ENCODE data around the gene OR51B6. TPM values are rescaled to one million over a fixed set of nuclear protein-coding genes. Genes with fewer than 3 reads are reported as not detected.

Gene OR51B6
- polyA plus RNA-seq, 3 donors, result not detected

- no peak overlapping the region for H3K27ac Mint-ChIP-seq
- peaks cover 3% of the 10 kb centered on the region for H3K4me1 Mint-ChIP-seq
- Histone ChIP-seq H3K27me3 (ENCODE audit: control insufficient read depth in 2 of 2, insufficient read depth in 2 of 2, low read length in 2 of 2) (no peaks in the 10 kb centered on the region), H3K9ac (ENCODE audit: insufficient read depth, low read length, poor library complexity, severe bottlenecking) (no peak overlapping the region), H3K9me3 (replicated peaks in 1 of 2; ENCODE audit: control insufficient read depth in 1 of 2, insufficient read depth in 1 of 2, low read length in 2 of 2) (peaks cover 0 to 4% of the 10 kb centered on the region in 2 donors), H3K4me2 (replicated peaks; ENCODE audit: extremely low read depth, low read length, poor library complexity, severe bottlenecking) (no peak overlapping the region), H3K36me3 (replicated peaks in 1 of 2; ENCODE audit: control insufficient read depth in 1 of 2, insufficient read depth in 2 of 2, low read length in 2 of 2) (no peaks in the 10 kb centered on the region), H3K27ac (ENCODE audit: low read depth in 1 of 2, low read length in 2 of 2) (no peak overlapping the region), H3K4me3 (replicated peaks in 1 of 3; ENCODE audit: low read depth in 2 of 3, low read length in 3 of 3) (no peak overlapping the region), H4K20me1 (ENCODE audit: insufficient read depth, low read length) (no peaks in the 10 kb centered on the region), H3K79me2 (ENCODE audit: insufficient read depth, low read length) (no peaks in the 10 kb centered on the region), H2AFZ (ENCODE audit: insufficient read depth, low read depth, low read length, poor library complexity, severe bottlenecking) (no peak overlapping the region), H3K4me1 (ENCODE audit: control insufficient read depth in 1 of 2, insufficient read depth in 2 of 2, low read length in 2 of 2) (no peaks in the 10 kb centered on the region)
- intact Hi-C loops (cut with micrococcal nuclease), result no loop called here
- TF ChIP-seq CTCF (IDR thresholded peaks at IDR 0.05), result no peak
- peaks cover 1 to 5% (median 3%) of the 10 kb centered on the region in 7 donors for H3K9me3 Mint-ChIP-seq
- H3K36me3 Mint-ChIP-seq, result no peaks in the 10 kb centered on the region
- no peak for DNase-seq
- H3K4me3 Mint-ChIP-seq, result no peak overlapping the region
- H3K27me3 Mint-ChIP-seq (ENCODE audit: low read depth in 3 of 3), result peaks cover 0 to 1% (median 0%) of the 10 kb centered on the region in 3 donors
- WGBS (ENCODE audit: insufficient coverage), result 100% methylated on average over 1 of the region's 3 CpGs
Observed at GRCh38 chr11:5368502-5369043, 17.3 kb downstream of the OR51B6 start.

DNA sequence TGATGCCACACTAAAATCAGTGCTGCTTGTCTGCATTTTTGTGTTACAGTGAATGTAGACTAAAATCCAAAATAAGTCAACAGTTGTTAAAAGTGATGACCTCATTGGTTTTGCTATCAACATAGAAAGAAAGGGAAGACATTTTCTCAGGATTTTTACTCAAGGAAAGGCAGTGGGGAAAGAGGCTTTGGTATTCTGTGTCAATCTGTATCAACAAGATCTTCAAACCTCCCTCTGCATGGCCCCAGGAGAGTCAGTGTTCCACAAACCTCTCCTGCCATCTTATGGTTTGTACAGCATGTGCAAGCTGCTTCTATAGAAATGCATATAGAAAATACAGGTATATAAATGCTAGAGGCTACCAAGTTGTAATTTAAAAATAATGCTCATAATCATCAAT is 18.5 kb downstream of the OR51B6 start:
- H3K36me3 ChIP-seq (replicated peaks in 1 of 2; ENCODE audit: control insufficient read depth in 1 of 2, insufficient read depth in 2 of 2, low read length in 2 of 2), result no peaks in the 10 kb centered on the region
- H3K4me2 ChIP-seq (replicated peaks; ENCODE audit: extremely low read depth, low read length, poor library complexity, severe bottlenecking), result no peak overlapping the region
- no peak overlapping the region for H3K27ac ChIP-seq (ENCODE audit: low read depth in 1 of 2, low read length in 2 of 2)
- no peak overlapping the region for H3K4me3 ChIP-seq (replicated peaks in 1 of 3; ENCODE audit: low read depth in 2 of 3, low read length in 3 of 3)
- no peak overlapping the region for H3K9ac ChIP-seq (ENCODE audit: insufficient read depth, low read length, poor library complexity, severe bottlenecking)
- H3K36me3 Mint-ChIP-seq, result no peaks in the 10 kb centered on the region
- H2AFZ ChIP-seq (ENCODE audit: insufficient read depth, low read depth, low read length, poor library complexity, severe bottlenecking), result no peak overlapping the region
- no peak overlapping the region for H3K27ac Mint-ChIP-seq
- no peaks in the 10 kb centered on the region for H3K27me3 ChIP-seq (ENCODE audit: control insufficient read depth in 2 of 2, insufficient read depth in 2 of 2, low read length in 2 of 2)
- H3K9me3 Mint-ChIP-seq, result peaks cover 2 to 11% (median 3%) of the 10 kb centered on the region in 7 donors
- H3K4me1 Mint-ChIP-seq, result peaks cover 3% of the 10 kb centered on the region
- DNase-seq, result no peak
- no peaks in the 10 kb centered on the region for H3K79me2 ChIP-seq (ENCODE audit: insufficient read depth, low read length)
- H3K27me3 Mint-ChIP-seq (ENCODE audit: low read depth in 3 of 3), result peaks cover 0 to 1% (median 0%) of the 10 kb centered on the region in 3 donors
- no peaks in the 10 kb centered on the region for H4K20me1 ChIP-seq (ENCODE audit: insufficient read depth, low read length)
- no peak for TF ChIP-seq CTCF (IDR thresholded peaks at IDR 0.05)
- H3K4me1 ChIP-seq (ENCODE audit: control insufficient read depth in 1 of 2, insufficient read depth in 2 of 2, low read length in 2 of 2), result no peaks in the 10 kb centered on the region
- intact Hi-C loops (cut with micrococcal nuclease), result no loop called here
- H3K9me3 ChIP-seq (replicated peaks in 1 of 2; ENCODE audit: control insufficient read depth in 1 of 2, insufficient read depth in 1 of 2, low read length in 2 of 2), result peaks cover 0 to 5% of the 10 kb centered on the region in 2 donors
- no peak overlapping the region for H3K4me3 Mint-ChIP-seq

All from CD14-positive monocyte (primary cell).